Fibroblast of villous mesenchyme (primary cell): ENCODE measurements around the gene TBK1. TPM values are rescaled to one million over a fixed set of nuclear protein-coding genes. Genes with fewer than 3 reads are reported as not detected.

ENCODE experiments used
- DNase-seq: peaks from one replicate; pipeline ENCODE4 v3.0.0-alpha.2; 2010; ENCODE audit warnings: low read depth
- H3K4me3 ChIP-seq: 2 replicates; pipeline ENCODE4 v1.5.1; 2011; ENCODE audit warnings: low read depth, mild to moderate bottlenecking, low read length
- CTCF ChIP-seq: IDR thresholded peaks from 2 replicates; pipeline ENCODE4 v1.5.1; 2012; ENCODE audit warnings: low read depth, mild to moderate bottlenecking, low read length; ENCODE audit not compliant: insufficient read depth
- total RNA-seq: library from RNA; depleted of rRNA; stranded (reverse); fragments of >200 nt; gene quantifications from 2 replicates; pipeline ENCODE4 v1.2.3, GENCODE V29; 2012

TBK1 gene
- total RNA-seq, 1 donor = 47.5 TPM

GRCh38 chr12:64430886-64431285, 21.0 kb upstream of the TBK1 start:
- no peak overlapping the region for H3K4me3 ChIP-seq
- TF ChIP-seq CTCF = no peak
- no peak for DNase-seq

- no peak overlapping the region for H3K4me3 ChIP-seq
- DNase-seq = no peak
- TF ChIP-seq CTCF = no peak
Measured at GRCh38 chr12:64431791-64432190, 20.1 kb upstream of the TBK1 start.

- no peak for TF ChIP-seq CTCF
- no peak for DNase-seq
- no peak overlapping the region for H3K4me3 ChIP-seq
Measured at GRCh38 chr12:64433915-64434314, 18.0 kb upstream of the TBK1 start.

- no peak for DNase-seq
- H3K4me3 ChIP-seq = no peak overlapping the region
- TF ChIP-seq CTCF = no peak
Measured at GRCh38 chr12:64440100-64440499, 11.8 kb upstream of the TBK1 start.

GRCh38 chr12:64445490-64445889, 6.4 kb upstream of the TBK1 start:
- DNase-seq = no peak
- H3K4me3 ChIP-seq = no peak overlapping the region
- TF ChIP-seq CTCF = no peak

GRCh38 chr12:64446295-64446694, 5.6 kb upstream of the TBK1 start:
- TF ChIP-seq CTCF = no peak
- DNase-seq = no peak
- no peak overlapping the region for H3K4me3 ChIP-seq

- no peak for TF ChIP-seq CTCF
- DNase-seq = no peak
- H3K4me3 ChIP-seq = no peak overlapping the region
Measured at GRCh38 chr12:64450057-64450640, 1.8 kb upstream of the TBK1 start.
